GM23248 (cell line): ENCODE results near the gene TMCC2.

ENCODE experiments used
- EZH2 ChIP-seq: fragments of 200-600 bp; sonication (generic); IDR thresholded peaks from 2 replicates; pipeline ENCODE4 v1.6.1; 2018; ENCODE audit warnings: antibody characterized with exemption, mild to moderate bottlenecking; ENCODE audit not compliant: insufficient read depth, poor library complexity, severe bottlenecking
- EZH2phosphoT487 ChIP-seq: fragments of 200-600 bp; sonication (generic); IDR thresholded peaks from 2 replicates; pipeline ENCODE4 v1.6.1; 2018; ENCODE audit warnings: antibody characterized with exemption, moderate library complexity, mild to moderate bottlenecking, low read depth; ENCODE audit not compliant: insufficient read depth

DNA sequence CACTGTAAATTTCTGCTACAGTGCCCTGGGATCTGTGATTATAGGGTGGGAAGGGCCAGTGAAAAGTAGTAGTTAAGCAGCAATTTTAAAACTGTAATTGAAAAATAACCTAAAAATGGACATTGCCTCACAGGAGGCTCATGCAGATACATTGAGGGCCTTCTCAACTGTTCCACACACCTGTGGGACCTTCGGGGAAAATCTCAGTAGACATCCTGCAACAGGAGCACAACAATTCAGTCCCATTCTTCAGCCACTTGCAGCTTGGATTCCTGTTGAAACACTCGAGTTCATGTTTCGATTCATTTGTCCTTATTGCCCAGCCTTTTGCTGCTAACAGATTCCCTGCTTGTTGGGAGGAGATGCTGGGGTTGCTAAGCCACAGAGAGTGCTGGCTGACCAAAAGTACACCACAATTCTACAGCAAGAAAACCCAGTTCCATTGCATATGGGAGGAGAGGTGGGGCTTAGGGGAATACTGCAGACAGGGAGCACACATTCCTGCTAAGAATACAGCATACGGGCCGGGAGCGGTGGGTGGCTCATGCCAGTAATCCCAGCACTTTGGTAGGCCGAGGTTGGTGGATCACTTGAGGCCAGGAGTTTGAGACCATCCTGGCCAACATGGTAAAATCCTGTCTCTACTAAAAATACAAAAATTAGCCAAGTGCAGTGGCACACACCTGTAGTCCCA, 4.5 kb downstream of the TMCC2 start:
- TF ChIP-seq EZH2, result no peak
- TF ChIP-seq EZH2phosphoT487, result no peak
